B cell (primary cell): Measurements from ENCODE around the gene UPK3B.
"Not testable (repeated sequence)": the region's sequence is repeated elsewhere in the genome, so short reads cannot be mapped to it uniquely, and the experiment has no call there.

Experiments used
- EZH2 ChIP-seq: IDR thresholded peaks from 2 replicates; pipeline ENCODE4 v1.6.1; 2012; ENCODE audit warnings: borderline replicate concordance, low read depth, mild to moderate bottlenecking, moderate library complexity, low read length; ENCODE audit not compliant: insufficient read depth, poor library complexity, severe bottlenecking
- TF ChIP-seq, protein P1 (sequence below): fragments of 200-600 bp; IDR thresholded peaks from one replicate; pipeline ENCODE4 v1.8.0; 2022; ENCODE audit warnings: antibody characterized with exemption, mild to moderate bottlenecking

DNA sequence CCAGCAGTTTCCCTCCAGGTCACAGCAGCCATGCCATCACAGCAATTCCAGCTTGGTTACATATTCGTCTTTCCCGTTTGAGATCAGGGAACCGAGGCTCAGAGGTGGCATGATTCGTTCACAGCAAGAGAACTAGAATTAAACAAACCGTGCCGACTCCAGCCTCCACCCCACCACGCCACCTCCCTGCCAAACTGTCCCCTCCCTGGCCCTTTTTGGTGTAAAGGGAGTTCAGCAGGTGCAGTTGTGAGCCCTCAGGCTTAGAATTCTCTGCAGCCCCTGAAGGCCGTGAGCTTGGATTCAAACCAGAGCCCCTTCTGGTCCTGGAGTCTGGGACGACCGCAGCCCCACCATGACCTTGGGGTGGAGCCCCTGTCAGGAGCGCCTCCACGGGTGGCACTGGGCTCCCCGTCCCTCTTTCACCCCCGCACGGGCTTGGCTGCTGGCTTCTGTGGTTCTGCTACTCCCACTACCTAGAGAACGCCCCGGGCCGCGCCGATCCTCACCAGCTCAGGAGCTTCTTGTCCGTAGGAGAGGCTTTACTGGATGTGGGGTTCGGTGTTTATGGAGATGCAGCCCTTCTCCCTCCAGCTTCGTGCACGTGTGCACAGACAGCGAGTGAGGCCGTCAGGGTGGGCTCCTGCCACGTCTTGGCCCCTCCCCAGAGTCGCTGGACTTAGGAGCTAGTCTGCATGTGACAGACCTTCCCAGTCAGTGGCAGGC lies 11.0 kb upstream of the UPK3B start:
- TF ChIP-seq, protein P1, sequence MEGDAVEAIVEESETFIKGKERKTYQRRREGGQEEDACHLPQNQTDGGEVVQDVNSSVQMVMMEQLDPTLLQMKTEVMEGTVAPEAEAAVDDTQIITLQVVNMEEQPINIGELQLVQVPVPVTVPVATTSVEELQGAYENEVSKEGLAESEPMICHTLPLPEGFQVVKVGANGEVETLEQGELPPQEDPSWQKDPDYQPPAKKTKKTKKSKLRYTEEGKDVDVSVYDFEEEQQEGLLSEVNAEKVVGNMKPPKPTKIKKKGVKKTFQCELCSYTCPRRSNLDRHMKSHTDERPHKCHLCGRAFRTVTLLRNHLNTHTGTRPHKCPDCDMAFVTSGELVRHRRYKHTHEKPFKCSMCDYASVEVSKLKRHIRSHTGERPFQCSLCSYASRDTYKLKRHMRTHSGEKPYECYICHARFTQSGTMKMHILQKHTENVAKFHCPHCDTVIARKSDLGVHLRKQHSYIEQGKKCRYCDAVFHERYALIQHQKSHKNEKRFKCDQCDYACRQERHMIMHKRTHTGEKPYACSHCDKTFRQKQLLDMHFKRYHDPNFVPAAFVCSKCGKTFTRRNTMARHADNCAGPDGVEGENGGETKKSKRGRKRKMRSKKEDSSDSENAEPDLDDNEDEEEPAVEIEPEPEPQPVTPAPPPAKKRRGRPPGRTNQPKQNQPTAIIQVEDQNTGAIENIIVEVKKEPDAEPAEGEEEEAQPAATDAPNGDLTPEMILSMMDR: not testable (repeated sequence)
- not testable (repeated sequence) for TF ChIP-seq EZH2
